ENCODE measurements around the gene WDR7. TPM values are rescaled to one million over a fixed set of nuclear protein-coding genes. Genes with fewer than 3 reads are reported as not detected.

WDR7 gene
- total and polyA plus RNA-seq, 5 donors = 7.4 to 32.2 (median 26.7) TPM

DNA sequence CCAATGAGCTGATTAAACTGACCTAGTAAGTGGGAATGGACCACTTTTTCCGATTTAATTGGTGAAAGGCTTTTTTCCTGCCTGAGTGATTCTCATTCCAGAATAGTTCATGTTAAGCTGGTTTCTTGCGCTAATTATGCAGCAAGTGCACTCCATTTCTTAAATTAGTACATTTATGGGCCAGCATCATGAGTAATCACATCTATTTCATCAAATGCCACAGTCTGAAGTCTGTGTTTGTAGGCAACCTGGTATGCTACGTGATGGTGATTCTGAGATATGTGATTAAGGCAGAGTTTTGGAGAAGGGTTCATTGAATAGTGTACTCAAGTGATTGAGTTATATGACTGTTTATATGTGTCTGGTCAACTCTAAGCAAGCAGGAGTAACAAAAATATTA lies 367.7 kb downstream of the WDR7 start:
- 97% methylated on average over 3 of the region's 3 CpGs for WGBS
- no peaks in the 10 kb centered on the region for H3K9me3 ChIP-seq (ENCODE audit: control insufficient read depth, low read length)
- ATAC-seq (no peak), DNase-seq (no peak)
- H3K27ac ChIP-seq (ENCODE audit: low read length) = no peak overlapping the region
- H3K4me1 ChIP-seq (ENCODE audit: control insufficient read depth, insufficient read depth, low read length) = peaks cover 5% of the 10 kb centered on the region
- H3K27me3 ChIP-seq (ENCODE audit: control insufficient read depth, insufficient read depth) = no peaks in the 10 kb centered on the region
- H3K4me3 ChIP-seq (ENCODE audit: low read length) = no peak overlapping the region
- intact Hi-C loops (cut with DNase I) = no loop called here

DNA sequence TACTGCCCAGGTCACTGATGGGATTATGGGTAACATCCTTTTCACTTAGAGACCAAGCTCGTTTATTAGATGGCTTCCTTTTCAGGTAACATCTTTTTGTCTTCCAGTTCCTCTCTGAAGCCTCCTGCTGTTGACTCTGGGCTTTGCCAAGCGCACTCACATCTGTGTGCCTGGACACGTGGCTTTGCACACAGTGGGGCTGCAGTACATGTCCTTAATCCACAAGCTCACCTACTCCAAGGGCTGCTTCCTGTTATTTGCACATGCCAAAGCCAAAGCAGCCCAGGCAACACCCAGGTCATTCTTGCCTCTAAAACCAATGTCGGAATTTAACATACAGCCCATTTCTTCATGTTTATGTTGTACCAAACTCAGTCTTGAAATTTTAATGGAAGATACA lies 371.6 kb downstream of the WDR7 start:
- intact Hi-C loops (cut with DNase I) = no loop called here
- 89% methylated on average over 4 of the region's 4 CpGs for WGBS
- no peaks in the 10 kb centered on the region for H3K27me3 ChIP-seq (ENCODE audit: control insufficient read depth, insufficient read depth)

DNA sequence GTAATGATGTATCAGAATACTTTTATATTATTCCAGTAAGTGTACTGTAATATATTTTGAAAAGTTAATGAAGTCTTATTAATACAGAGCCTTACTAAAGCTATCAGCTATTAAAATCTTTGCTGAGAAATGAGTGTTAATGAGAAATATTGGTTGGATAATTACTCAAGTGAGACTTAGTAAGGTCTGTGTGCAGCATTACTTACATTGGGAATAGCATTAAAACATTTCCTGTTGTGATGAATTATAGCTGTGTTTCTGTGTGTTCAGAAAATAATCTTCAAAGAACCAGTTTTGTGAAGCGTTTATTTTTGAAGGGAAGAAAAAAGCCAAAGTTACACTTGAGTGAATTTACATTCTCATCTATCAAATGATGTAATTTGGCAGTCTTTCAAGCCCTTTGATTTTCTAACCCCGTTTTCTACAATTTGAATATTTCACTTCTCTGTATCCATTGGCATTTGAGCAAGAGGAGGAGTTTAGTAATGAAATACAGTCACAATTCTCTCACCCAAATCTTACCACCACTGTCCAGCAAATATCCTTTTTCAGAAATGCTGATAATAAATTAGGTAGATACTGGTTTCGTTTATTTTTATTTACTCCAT lies 372.2 kb downstream of the WDR7 start:
- Histone ChIP-seq H3K4me1 (ENCODE audit: control insufficient read depth, insufficient read depth, low read length) (no peaks in the 10 kb centered on the region), H3K27ac (ENCODE audit: low read length) (no peak overlapping the region), H3K27me3 (ENCODE audit: control insufficient read depth, insufficient read depth) (no peaks in the 10 kb centered on the region), H3K9me3 (ENCODE audit: control insufficient read depth, low read length) (no peaks in the 10 kb centered on the region), H3K4me3 (ENCODE audit: low read length) (no peak overlapping the region)
- 55% methylated on average over 3 of the region's 3 CpGs for WGBS
- DNase-seq = no peak
- no peak for ATAC-seq
- intact Hi-C loops (cut with DNase I) = no loop called here

More for the DNA sequence above, 371.6 kb downstream of the WDR7 start:
- no peak for DNase-seq
- Histone ChIP-seq H3K9me3 (ENCODE audit: control insufficient read depth, low read length) (no peaks in the 10 kb centered on the region), H3K27ac (ENCODE audit: low read length) (no peak overlapping the region), H3K4me3 (ENCODE audit: low read length) (no peak overlapping the region), H3K4me1 (ENCODE audit: control insufficient read depth, insufficient read depth, low read length) (peaks cover 2% of the 10 kb centered on the region)
- ATAC-seq = no peak

DNA sequence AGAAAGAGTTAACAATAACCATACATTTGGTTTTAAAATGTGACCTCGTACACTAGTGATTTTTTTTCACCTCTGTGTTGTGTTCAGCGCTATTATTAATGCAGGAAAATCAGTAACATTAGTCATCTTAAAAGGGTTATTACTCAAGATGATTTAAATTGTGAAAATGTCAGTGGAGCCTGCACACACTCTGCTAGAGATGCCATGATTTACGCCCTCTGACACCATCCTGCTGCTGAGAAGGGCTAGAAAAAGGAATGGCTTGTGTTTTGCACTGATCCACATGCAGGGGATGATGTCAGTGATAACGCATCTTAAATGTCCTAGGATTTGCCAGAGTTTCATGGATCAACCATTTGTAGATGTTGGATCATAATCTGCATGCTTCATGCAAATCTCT lies 374.4 kb downstream of the WDR7 start:
- H3K4me3 ChIP-seq (ENCODE audit: low read length) = no peak overlapping the region
- no peak for ATAC-seq
- intact Hi-C loops (cut with DNase I) = no loop called here
- WGBS = 89% methylated on average over 4 of the region's 4 CpGs
- H3K27ac ChIP-seq (ENCODE audit: low read length) = no peak overlapping the region
- H3K9me3 ChIP-seq (ENCODE audit: control insufficient read depth, low read length) = no peaks in the 10 kb centered on the region
- H3K27me3 ChIP-seq (ENCODE audit: control insufficient read depth, insufficient read depth) = no peaks in the 10 kb centered on the region
- DNase-seq = no peak
- no peaks in the 10 kb centered on the region for H3K4me1 ChIP-seq (ENCODE audit: control insufficient read depth, insufficient read depth, low read length)

DNA sequence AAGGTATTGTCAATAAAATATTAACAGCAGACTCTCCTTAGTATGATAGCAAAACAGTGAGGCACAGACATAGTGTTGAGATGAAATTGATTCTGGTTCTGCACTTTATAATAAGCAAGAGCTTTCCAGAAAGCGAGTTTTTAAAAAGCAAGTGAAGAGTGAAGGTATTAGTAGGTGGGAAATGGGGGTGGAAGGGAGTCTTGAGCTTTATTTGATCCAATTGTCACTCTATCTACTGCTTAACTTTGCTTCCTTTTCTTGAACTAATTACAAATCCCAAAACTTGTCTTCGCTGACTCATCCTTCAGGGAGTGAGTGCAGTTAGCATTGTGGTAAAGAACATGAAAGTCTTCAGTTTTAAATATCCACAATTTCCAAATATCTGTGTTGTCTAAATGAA lies 375.2 kb downstream of the WDR7 start:
- WGBS = over 99% methylated on average over 2 of the region's 2 CpGs
- intact Hi-C loops (cut with DNase I) = no loop called here
- DNase-seq = no peak
- Histone ChIP-seq H3K4me3 (ENCODE audit: low read length) (no peak overlapping the region), H3K27ac (ENCODE audit: low read length) (no peak overlapping the region), H3K4me1 (ENCODE audit: control insufficient read depth, insufficient read depth, low read length) (no peaks in the 10 kb centered on the region), H3K27me3 (ENCODE audit: control insufficient read depth, insufficient read depth) (no peaks in the 10 kb centered on the region), H3K9me3 (ENCODE audit: control insufficient read depth, low read length) (no peaks in the 10 kb centered on the region)
- no peak for ATAC-seq

DNA sequence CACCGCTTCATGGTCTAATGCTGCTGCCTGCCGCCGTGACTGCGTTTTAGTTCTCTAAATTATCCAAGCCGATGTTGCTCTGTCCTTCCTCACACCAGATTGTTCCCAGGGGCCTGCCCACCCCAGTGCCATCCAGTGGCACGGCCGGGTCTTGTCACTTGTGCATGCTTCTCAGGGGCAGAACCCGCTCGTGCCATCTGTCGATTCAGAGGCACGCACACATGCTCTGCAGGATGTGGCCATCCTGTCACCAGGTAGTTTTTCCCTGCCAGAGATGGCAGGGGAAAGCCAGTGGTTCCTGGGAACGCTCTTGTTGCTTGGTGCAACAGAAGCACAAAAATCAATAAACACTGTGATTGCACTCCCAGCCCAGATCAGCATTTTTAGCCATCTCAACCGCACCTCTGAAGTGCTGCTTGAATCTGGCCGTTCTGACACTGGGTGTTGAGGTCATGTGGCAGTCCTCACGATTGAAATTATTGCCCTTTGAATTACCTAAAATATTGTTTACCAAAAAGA lies 376.1 kb downstream of the WDR7 start:
- 88% methylated on average over 15 of the region's 15 CpGs for WGBS
- no peak for DNase-seq
- H3K9me3 ChIP-seq (ENCODE audit: control insufficient read depth, low read length) = no peaks in the 10 kb centered on the region
- intact Hi-C loops (cut with DNase I) = no loop called here
- no peaks in the 10 kb centered on the region for H3K27me3 ChIP-seq (ENCODE audit: control insufficient read depth, insufficient read depth)
- no peak for ATAC-seq
- H3K4me3 ChIP-seq (ENCODE audit: low read length) = no peak overlapping the region
- H3K4me1 ChIP-seq (ENCODE audit: control insufficient read depth, insufficient read depth, low read length) = no peaks in the 10 kb centered on the region
- H3K27ac ChIP-seq (ENCODE audit: low read length) = no peak overlapping the region

DNA sequence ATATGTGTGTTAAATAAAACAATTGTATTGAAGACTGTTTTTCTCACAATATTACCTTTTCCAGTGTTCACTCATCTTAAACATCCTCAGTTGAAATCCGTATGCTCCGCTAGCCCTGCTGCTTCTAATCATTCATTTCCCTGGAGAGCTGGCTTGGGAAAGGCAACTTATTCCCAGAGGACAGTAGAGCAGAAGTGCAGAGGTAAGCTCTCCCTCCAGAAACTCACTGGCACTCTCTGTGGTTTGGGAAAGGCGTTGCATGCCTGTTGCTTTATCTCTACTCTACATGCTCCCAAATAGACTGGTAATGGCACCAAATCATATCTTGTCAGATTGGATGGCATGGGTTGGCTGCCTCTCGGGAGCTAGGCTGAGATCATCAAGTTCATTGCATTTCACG lies 378.6 kb downstream of the WDR7 start:
- H3K4me3 ChIP-seq (ENCODE audit: low read length) = no peak overlapping the region
- no peaks in the 10 kb centered on the region for H3K4me1 ChIP-seq (ENCODE audit: control insufficient read depth, insufficient read depth, low read length)
- H3K9me3 ChIP-seq (ENCODE audit: control insufficient read depth, low read length) = no peaks in the 10 kb centered on the region
- no peak for DNase-seq
- no peak overlapping the region for H3K27ac ChIP-seq (ENCODE audit: low read length)
- intact Hi-C loops (cut with DNase I) = no loop called here
- no peak for ATAC-seq
- H3K27me3 ChIP-seq (ENCODE audit: control insufficient read depth, insufficient read depth) = no peaks in the 10 kb centered on the region
- 93% methylated on average over 5 of the region's 5 CpGs for WGBS

DNA sequence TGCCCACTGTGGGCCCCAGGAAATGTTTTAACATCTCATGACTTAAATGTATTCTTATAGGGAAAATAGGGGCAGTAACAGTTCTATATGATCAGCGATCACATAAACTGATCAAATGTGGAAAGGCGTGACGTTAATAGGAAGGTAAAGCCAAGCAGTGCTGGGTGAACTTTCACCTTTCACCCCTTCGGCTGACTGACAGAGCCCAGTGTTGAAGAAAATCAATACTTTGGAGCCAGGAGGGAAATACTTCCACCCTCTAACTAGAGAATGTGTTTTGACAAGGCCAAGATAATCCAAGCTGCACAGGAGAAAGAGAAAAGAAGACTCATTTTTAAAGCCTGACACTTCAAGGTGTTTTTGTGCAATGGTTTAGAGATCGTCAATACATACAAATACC lies 379.3 kb downstream of the WDR7 start:
- DNase-seq = no peak
- no peaks in the 10 kb centered on the region for H3K4me1 ChIP-seq (ENCODE audit: control insufficient read depth, insufficient read depth, low read length)
- no peaks in the 10 kb centered on the region for H3K9me3 ChIP-seq (ENCODE audit: control insufficient read depth, low read length)
- 94% methylated on average over 5 of the region's 5 CpGs for WGBS
- no peaks in the 10 kb centered on the region for H3K27me3 ChIP-seq (ENCODE audit: control insufficient read depth, insufficient read depth)
- intact Hi-C loops (cut with DNase I) = no loop called here
- no peak overlapping the region for H3K27ac ChIP-seq (ENCODE audit: low read length)
- ATAC-seq = no peak
- no peak overlapping the region for H3K4me3 ChIP-seq (ENCODE audit: low read length)

DNA sequence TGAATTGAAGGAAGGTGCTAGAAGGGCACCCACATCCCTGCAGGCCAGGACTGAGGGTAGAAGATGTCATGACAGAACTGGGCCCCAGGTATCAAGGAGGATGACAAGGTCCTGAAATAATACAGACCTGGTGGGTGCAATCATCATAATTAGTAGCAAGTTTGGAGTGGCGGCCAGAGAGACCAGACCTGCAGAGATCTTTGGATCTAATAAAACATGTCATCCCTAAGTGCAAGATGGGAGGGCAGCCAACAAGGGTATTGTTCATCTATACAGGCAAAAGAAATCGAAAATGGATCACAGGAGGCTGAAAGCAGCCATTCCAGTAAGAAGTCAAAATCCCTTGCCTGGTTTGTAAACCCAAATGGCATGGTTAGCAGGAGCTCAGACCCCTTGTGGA lies 384.4 kb downstream of the WDR7 start:
- H3K4me1 ChIP-seq (ENCODE audit: control insufficient read depth, insufficient read depth, low read length) = no peaks in the 10 kb centered on the region
- no peak overlapping the region for H3K4me3 ChIP-seq (ENCODE audit: low read length)
- no peak for DNase-seq
- intact Hi-C loops (cut with DNase I) = no loop called here
- no peaks in the 10 kb centered on the region for H3K9me3 ChIP-seq (ENCODE audit: control insufficient read depth, low read length)
- H3K27me3 ChIP-seq (ENCODE audit: control insufficient read depth, insufficient read depth) = no peaks in the 10 kb centered on the region
- no peak for ATAC-seq
- 86% methylated on average over 2 of the region's 2 CpGs for WGBS
- H3K27ac ChIP-seq (ENCODE audit: low read length) = no peak overlapping the region

DNA sequence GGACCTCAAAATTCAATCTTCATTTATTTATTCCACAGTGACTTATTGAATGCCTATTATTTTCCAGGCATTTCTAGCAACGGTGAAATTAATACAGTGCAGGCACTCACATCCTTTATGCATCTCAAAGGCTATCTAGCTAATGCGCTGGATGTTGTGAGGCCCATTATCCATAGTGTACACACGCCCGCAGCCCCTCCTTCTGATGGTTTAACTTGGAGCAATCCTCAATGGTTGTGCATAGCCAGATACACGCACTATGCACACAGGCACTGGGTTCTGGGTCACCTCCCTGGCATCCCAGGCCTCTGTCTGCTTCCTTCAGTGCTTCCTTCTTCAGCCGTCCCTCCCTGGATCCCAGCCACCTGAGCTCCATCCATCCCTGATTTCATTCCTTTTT lies 387.2 kb downstream of the WDR7 start:
- ATAC-seq (no peak), DNase-seq (no peak)
- Histone ChIP-seq H3K27ac (ENCODE audit: low read length) (no peak overlapping the region), H3K27me3 (ENCODE audit: control insufficient read depth, insufficient read depth) (no peaks in the 10 kb centered on the region), H3K9me3 (ENCODE audit: control insufficient read depth, low read length) (no peaks in the 10 kb centered on the region), H3K4me1 (ENCODE audit: control insufficient read depth, insufficient read depth, low read length) (no peaks in the 10 kb centered on the region), H3K4me3 (ENCODE audit: low read length) (no peak overlapping the region)
- 65% methylated on average over 6 of the region's 6 CpGs for WGBS
- intact Hi-C loops (cut with DNase I) = no loop called here

DNA sequence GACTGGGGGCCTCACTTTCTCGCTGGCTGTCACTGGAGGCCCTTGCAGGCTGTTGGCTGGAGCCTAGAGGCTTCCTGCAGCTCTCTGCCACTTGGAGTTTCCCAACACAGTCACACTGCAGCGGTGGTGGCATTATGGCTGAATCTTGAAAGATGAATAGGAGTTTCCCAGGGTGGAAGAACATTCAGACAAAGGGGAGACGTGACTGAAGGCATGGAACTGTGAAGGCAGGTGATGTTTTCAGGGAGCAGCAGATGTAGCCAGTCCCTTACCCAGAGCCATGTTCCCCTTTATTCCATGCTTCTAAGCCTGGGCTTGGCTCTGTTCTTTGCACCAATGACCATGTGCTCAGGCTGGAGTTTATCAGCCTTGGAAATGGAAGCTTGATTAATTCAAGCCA lies 389.0 kb downstream of the WDR7 start:
- intact Hi-C loops (cut with DNase I) = no loop called here
- H3K4me1 ChIP-seq (ENCODE audit: control insufficient read depth, insufficient read depth, low read length) = no peaks in the 10 kb centered on the region
- H3K4me3 ChIP-seq (ENCODE audit: low read length) = no peak overlapping the region
- no peaks in the 10 kb centered on the region for H3K27me3 ChIP-seq (ENCODE audit: control insufficient read depth, insufficient read depth)
- no peak for DNase-seq
- no peaks in the 10 kb centered on the region for H3K9me3 ChIP-seq (ENCODE audit: control insufficient read depth, low read length)
- no peak overlapping the region for H3K27ac ChIP-seq (ENCODE audit: low read length)
- 59% methylated on average over 3 of the region's 3 CpGs for WGBS
- no peak for ATAC-seq

DNA sequence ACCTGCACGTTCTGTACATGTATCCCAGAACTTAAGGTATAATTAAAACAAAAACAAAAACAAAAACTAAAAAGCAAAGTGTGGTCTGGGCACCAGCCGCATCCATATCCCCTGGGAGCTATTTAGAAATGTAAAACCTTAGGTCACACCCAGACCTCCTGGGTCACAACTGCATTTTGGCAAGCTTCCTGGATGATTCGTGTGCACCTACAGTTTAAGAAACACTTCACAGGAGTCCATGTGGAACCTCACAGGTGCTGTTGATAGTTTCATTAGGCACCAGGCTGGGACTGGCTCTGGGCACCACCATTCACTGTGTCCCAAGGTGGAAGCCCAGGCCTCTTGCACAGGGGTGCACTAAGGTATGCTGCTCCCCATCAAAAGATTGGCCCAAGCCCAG lies 392.1 kb downstream of the WDR7 start:
- ATAC-seq (no peak), DNase-seq (no peak)
- Histone ChIP-seq H3K27ac (ENCODE audit: low read length) (no peak overlapping the region), H3K4me1 (ENCODE audit: control insufficient read depth, insufficient read depth, low read length) (no peaks in the 10 kb centered on the region), H3K9me3 (ENCODE audit: control insufficient read depth, low read length) (peaks cover 2% of the 10 kb centered on the region), H3K27me3 (ENCODE audit: control insufficient read depth, insufficient read depth) (no peaks in the 10 kb centered on the region), H3K4me3 (ENCODE audit: low read length) (no peak overlapping the region)
- 87% methylated on average over 3 of the region's 3 CpGs for WGBS
- intact Hi-C loops (cut with DNase I) = no loop called here
